HepG2 (cell line): ENCODE data around the gene SEMA4B. TPM values are rescaled to one million over a fixed set of nuclear protein-coding genes. Genes with fewer than 3 reads are reported as not detected.

Experiments
- ATAC-seq: fragments of 200-7000 bp; cut with Tn5 transposase; 3 replicates; pipeline ENCODE4 v1.9.1; 2020; ENCODE audit warnings: mild to moderate bottlenecking, moderate library complexity
- BruUV-seq: library from RNA; stranded (reverse); fragments of 400-500 nt; replicated peaks from 2 replicates; lab custom pipeline; 2021; lab: Mats Ljungman, UMichigan
- CTCF ChIA-PET: fragments of 300-600 bp; formaldehyde crosslinking; extraction: SDS; loops from one replicate; lab custom pipeline; 2021; ENCODE audit warnings: low total read pairs, inconsistent platforms, low intra/inter-chr PET ratio; lab: Yijun Ruan, JAX
- POLR2A ChIA-PET: fragments of 350-600 bp; sonication (Branson Sonifier 250); formaldehyde crosslinking; loops from one replicate; lab custom pipeline; 2020; ENCODE audit warnings: antibody characterized with exemption, inconsistent platforms; lab: Yijun Ruan, JAX
- DNase-seq: peaks from one replicate; pipeline ENCODE4 v3.0.0-alpha.2; 2015; ENCODE audit warnings: low spot score
- FAIRE-seq: peaks from 3 replicates; lab custom pipeline; 2011; peaks lifted over from hg19 to GRCh38; lab: Jason Lieb, UNC
- H2AFZ ChIP-seq: one replicate; pipeline ENCODE4 v1.6.1; 2011; ENCODE audit warnings: low read length, inconsistent platforms
- H3K27ac ChIP-seq: fragments of 300-600 bp; 3 replicates; pipeline ENCODE4 v1.8.0; 2011; ENCODE audit warnings: mixed run types, mild to moderate bottlenecking, mixed read lengths, low read length, inconsistent platforms; ENCODE audit not compliant: insufficient read depth; ENCODE audit errors: extremely low read length
- H3K27me3 ChIP-seq, 2 experiments: fragments of 200-600 bp in 1 of 2; 2 replicates in 1 of 2; 3 replicates in 1 of 2; pipeline versions ENCODE4 v1.6.0 to v1.8.0; 2011; ENCODE audit warnings: low read length in 2 of 2, mild to moderate bottlenecking in 2 of 2, moderate library complexity in 2 of 2, inconsistent platforms in 1 of 2; ENCODE audit not compliant: insufficient read depth in 2 of 2, control insufficient read depth in 1 of 2
- H3K36me3 ChIP-seq, 2 experiments: fragments of 200-600 bp in 1 of 2; replicated peaks in 1 of 2; 2 replicates in 1 of 2; 3 replicates in 1 of 2; pipeline versions ENCODE4 v1.5.1 to v1.8.0; 2011; ENCODE audit warnings: low read length in 2 of 2, inconsistent platforms in 1 of 2; ENCODE audit not compliant: insufficient read depth in 2 of 2, control insufficient read depth in 1 of 2
- H3K4me1 ChIP-seq: 2 replicates; pipeline ENCODE4 v1.5.1; 2012; ENCODE audit warnings: low read length, inconsistent platforms; ENCODE audit not compliant: insufficient read depth
- H3K4me2 ChIP-seq: 2 replicates; pipeline ENCODE4 v1.6.0; 2011; ENCODE audit warnings: low read depth, low read length, inconsistent platforms
- H3K4me3 ChIP-seq, 3 experiments: fragments of 200-600 bp in 1 of 3; sonication (generic), shearing (Covaris generic) in 1 of 3; replicated peaks in 1 of 3; 2 replicates each; pipeline ENCODE4 v1.5.1; 2011 to 2016; ENCODE audit warnings: low read length in 3 of 3, inconsistent platforms in 2 of 3, low read depth in 2 of 3, mild to moderate bottlenecking in 2 of 3, control low read depth in 1 of 3, mixed read lengths in 1 of 3; ENCODE audit not compliant: insufficient read depth in 1 of 3
- H3K79me2 ChIP-seq: one replicate; pipeline ENCODE4 v1.6.1; 2011; ENCODE audit warnings: low read length, inconsistent platforms; ENCODE audit not compliant: insufficient read depth
- H3K9ac ChIP-seq: 2 replicates; pipeline ENCODE4 v1.6.0; 2011; ENCODE audit warnings: mild to moderate bottlenecking, low read depth, low read length, inconsistent platforms; ENCODE audit not compliant: insufficient read depth
- H3K9me3 ChIP-seq: 2 replicates; pipeline ENCODE4 v1.5.1; 2012; ENCODE audit warnings: mild to moderate bottlenecking, low read length
- H4K20me1 ChIP-seq: 2 replicates; pipeline ENCODE4 v1.6.0; 2011; ENCODE audit warnings: inconsistent platforms, mild to moderate bottlenecking, low read length, moderate library complexity; ENCODE audit not compliant: insufficient read depth
- AHR ChIP-seq: IDR thresholded peaks from 2 replicates; pipeline ENCODE4 v1.6.1; 2018; ENCODE audit warnings: missing genetic modification reagents, missing compliant biosample characterization
- CBX2 ChIP-seq, 2 experiments: fragments of 200-600 bp in 1 of 2; sonication (generic); formaldehyde crosslinking in 1 of 2; IDR thresholded peaks; 2 replicates each; pipeline versions ENCODE4 v1.7.0 to v1.8.1; 2018 to 2022; ENCODE audit warnings: low read depth in 2 of 2, low read length in 1 of 2, mild to moderate bottlenecking in 1 of 2, missing genetic modification reagents in 1 of 2
- GABPB1 ChIP-seq: IDR thresholded peaks from 2 replicates; pipeline ENCODE4 v1.6.1; 2016; ENCODE audit warnings: mild to moderate bottlenecking, missing genetic modification reagents, moderate library complexity, missing compliant biosample characterization
- MIER2 ChIP-seq: IDR thresholded peaks from 2 replicates; pipeline ENCODE4 v1.6.1; 2016; ENCODE audit warnings: missing biosample characterization, missing genetic modification reagents
- MXI1 ChIP-seq: IDR thresholded peaks from 3 replicates; pipeline ENCODE4 v1.6.1; 2012; ENCODE audit warnings: low read depth, low read length, inconsistent platforms, borderline replicate concordance
- SATB2 ChIP-seq: sonication (generic); formaldehyde crosslinking; IDR thresholded peaks from 2 replicates; pipeline ENCODE4 v1.5.0; 2020; ENCODE audit warnings: missing genetic modification reagents
- SIX4 ChIP-seq: sonication (generic); formaldehyde crosslinking; IDR thresholded peaks from 2 replicates; pipeline ENCODE4 v1.4.0; 2020; ENCODE audit warnings: missing genetic modification reagents
- SMARCC2 ChIP-seq: fragments of 450-650 bp; IDR thresholded peaks from 2 replicates; pipeline ENCODE4 v1.6.1; 2017; ENCODE audit warnings: antibody characterized with exemption, mild to moderate bottlenecking
- TOE1 ChIP-seq: sonication (generic); formaldehyde crosslinking; IDR thresholded peaks from 2 replicates; pipeline ENCODE4 v1.4.0; 2020; ENCODE audit warnings: mild to moderate bottlenecking, missing genetic modification reagents
- XBP1 ChIP-seq: sonication (generic); formaldehyde crosslinking; IDR thresholded peaks from 2 replicates; pipeline ENCODE4 v1.5.0; 2020; ENCODE audit warnings: missing genetic modification reagents
- ZFX ChIP-seq: sonication (generic); formaldehyde crosslinking; IDR thresholded peaks from 2 replicates; pipeline ENCODE4 v1.4.0; 2020; ENCODE audit warnings: mild to moderate bottlenecking, low read depth, missing genetic modification reagents, moderate library complexity
- ZNF564 ChIP-seq: sonication (generic); formaldehyde crosslinking; IDR thresholded peaks from 2 replicates; pipeline ENCODE4 v1.8.1; 2023; ENCODE audit warnings: mild to moderate bottlenecking, missing genetic modification reagents
- ZNF572 ChIP-seq: sonication (generic); formaldehyde crosslinking; IDR thresholded peaks from 2 replicates; pipeline ENCODE4 v1.5.1; 2020; ENCODE audit warnings: mild to moderate bottlenecking, missing genetic modification reagents
- ZNF616 ChIP-seq: sonication (generic); formaldehyde crosslinking; IDR thresholded peaks from 2 replicates; pipeline ENCODE4 v1.5.0; 2020; ENCODE audit warnings: low read depth, mild to moderate bottlenecking, missing genetic modification reagents
- ZNF703 ChIP-seq: sonication (generic); formaldehyde crosslinking; IDR thresholded peaks from 2 replicates; pipeline ENCODE4 v1.5.1; 2020; ENCODE audit warnings: missing genetic modification reagents, mild to moderate bottlenecking, moderate library complexity, borderline replicate concordance
- WGBS: methylation state at CpG from one replicate; pipeline ENCODE4 v1.1.6; 2017; ENCODE audit warnings: low lambda C conversion rate; 5-methylcytosine and 5-hydroxymethylcytosine counted together
- in situ Hi-C: cut with HindIII; loops from 2 replicates; pipeline ENCODE4 v1.10.0; 2017; ENCODE audit warnings: low pct_unique_long_range_greater_than_20kb; ENCODE audit not compliant: extremely low pct_ligation_motif_present
- intact Hi-C: fragments of 100-400 bp; cut with micrococcal nuclease; formaldehyde crosslinking; loops from one replicate; pipeline ENCODE4 v1.10.0; 2022; ENCODE audit not compliant: unreplicated experiment
- polyA plus RNA-seq, 8 experiments: library from polyadenylated mRNA; depleted of rRNA in 3 of 8; stranded (reverse) in 7 of 8; unstranded in 1 of 8; fragments of >200 nt; fragmentation: Illumina TruSeq in 4 of 8; extraction: Trizol in 4 of 8; gene quantifications; 2 replicates each; pipeline versions ENCODE4 v1.2.1 to v1.2.3, GENCODE V29; 2011 to 2016; ENCODE audit warnings: low read depth in 4 of 8, missing spikeins in 1 of 8, mixed read lengths in 1 of 8; ENCODE audit not compliant: insufficient read depth in 1 of 8
- total RNA-seq, 5 experiments: library from RNA; depleted of rRNA; stranded (reverse); fragments of >200 nt; fragmentation: Illumina TruSeq; extraction: Trizol; gene quantifications; 2 replicates each; pipeline ENCODE4 v1.2.3, GENCODE V29; 2016; ENCODE audit warnings: low read depth in 1 of 5
- TF ChIP-seq, protein P1 (sequence below): sonication (generic); formaldehyde crosslinking; IDR thresholded peaks from 2 replicates; pipeline ENCODE4 v1.4.0; 2020; ENCODE audit warnings: missing genetic modification reagents
- TF ChIP-seq, protein P2 (sequence below): sonication (generic); formaldehyde crosslinking; IDR thresholded peaks from 2 replicates; pipeline ENCODE4 v1.4.0; 2020; ENCODE audit warnings: mild to moderate bottlenecking, low read depth, missing genetic modification reagents
- TF ChIP-seq, protein P3 (sequence below): sonication (generic); formaldehyde crosslinking; IDR thresholded peaks from 2 replicates; pipeline ENCODE4 v1.8.0; 2022; ENCODE audit warnings: missing genetic modification reagents, mild to moderate bottlenecking, moderate library complexity, borderline replicate concordance
- TF ChIP-seq, protein P4 (sequence below): sonication (generic); formaldehyde crosslinking; IDR thresholded peaks from 2 replicates; pipeline ENCODE4 v1.5.0; 2020; ENCODE audit warnings: missing genetic modification reagents

SEMA4B gene
- total and polyA plus RNA-seq, 2 of the 13 experiments (the other 11 are each of a cell fraction or from before 2014, with no cell fraction given): 2.1 to 17.0 TPM

DNA sequence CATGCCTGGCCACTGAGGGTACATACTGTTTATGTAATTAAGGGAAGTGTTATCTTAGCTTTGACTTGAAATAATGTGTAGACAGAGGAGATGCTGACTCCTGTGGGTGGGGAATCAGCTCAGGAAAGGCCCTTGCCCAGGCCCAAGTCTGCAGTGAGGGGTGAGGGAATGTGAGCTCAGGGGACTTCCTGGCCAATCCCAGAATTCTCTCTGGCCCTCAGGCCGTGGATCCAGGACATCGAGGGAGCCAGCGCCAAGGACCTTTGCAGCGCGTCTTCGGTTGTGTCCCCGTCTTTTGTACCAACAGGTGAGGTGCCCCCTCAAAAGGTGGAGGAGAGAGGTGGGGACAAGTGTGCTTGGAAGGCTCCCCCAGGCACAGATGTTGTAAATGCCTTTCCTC, 26.2 kb downstream of the SEMA4B start:
- no peak for ATAC-seq
- POLR2A ChIA-PET: no interaction called here

More for the DNA sequence above, 26.2 kb downstream of the SEMA4B start:
- 100% methylated on average over 3 of the region's 7 CpGs for WGBS
- TF ChIP-seq SMARCC2: no peak
- TF ChIP-seq, protein P1, sequence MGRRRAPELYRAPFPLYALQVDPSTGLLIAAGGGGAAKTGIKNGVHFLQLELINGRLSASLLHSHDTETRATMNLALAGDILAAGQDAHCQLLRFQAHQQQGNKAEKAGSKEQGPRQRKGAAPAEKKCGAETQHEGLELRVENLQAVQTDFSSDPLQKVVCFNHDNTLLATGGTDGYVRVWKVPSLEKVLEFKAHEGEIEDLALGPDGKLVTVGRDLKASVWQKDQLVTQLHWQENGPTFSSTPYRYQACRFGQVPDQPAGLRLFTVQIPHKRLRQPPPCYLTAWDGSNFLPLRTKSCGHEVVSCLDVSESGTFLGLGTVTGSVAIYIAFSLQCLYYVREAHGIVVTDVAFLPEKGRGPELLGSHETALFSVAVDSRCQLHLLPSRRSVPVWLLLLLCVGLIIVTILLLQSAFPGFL (CRISPR knock-in tag): no peak
- TF ChIP-seq GABPB1 (CRISPR knock-in tag): no peak
- no peak for TF ChIP-seq AHR (CRISPR knock-in tag)
- TF ChIP-seq, protein P2, sequence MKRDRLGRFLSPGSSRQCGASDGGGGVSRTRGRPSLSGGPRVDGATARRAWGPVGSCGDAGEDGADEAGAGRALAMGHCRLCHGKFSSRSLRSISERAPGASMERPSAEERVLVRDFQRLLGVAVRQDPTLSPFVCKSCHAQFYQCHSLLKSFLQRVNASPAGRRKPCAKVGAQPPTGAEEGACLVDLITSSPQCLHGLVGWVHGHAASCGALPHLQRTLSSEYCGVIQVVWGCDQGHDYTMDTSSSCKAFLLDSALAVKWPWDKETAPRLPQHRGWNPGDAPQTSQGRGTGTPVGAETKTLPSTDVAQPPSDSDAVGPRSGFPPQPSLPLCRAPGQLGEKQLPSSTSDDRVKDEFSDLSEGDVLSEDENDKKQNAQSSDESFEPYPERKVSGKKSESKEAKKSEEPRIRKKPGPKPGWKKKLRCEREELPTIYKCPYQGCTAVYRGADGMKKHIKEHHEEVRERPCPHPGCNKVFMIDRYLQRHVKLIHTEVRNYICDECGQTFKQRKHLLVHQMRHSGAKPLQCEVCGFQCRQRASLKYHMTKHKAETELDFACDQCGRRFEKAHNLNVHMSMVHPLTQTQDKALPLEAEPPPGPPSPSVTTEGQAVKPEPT (CRISPR knock-in tag): no peak
- TF ChIP-seq, protein P3, sequence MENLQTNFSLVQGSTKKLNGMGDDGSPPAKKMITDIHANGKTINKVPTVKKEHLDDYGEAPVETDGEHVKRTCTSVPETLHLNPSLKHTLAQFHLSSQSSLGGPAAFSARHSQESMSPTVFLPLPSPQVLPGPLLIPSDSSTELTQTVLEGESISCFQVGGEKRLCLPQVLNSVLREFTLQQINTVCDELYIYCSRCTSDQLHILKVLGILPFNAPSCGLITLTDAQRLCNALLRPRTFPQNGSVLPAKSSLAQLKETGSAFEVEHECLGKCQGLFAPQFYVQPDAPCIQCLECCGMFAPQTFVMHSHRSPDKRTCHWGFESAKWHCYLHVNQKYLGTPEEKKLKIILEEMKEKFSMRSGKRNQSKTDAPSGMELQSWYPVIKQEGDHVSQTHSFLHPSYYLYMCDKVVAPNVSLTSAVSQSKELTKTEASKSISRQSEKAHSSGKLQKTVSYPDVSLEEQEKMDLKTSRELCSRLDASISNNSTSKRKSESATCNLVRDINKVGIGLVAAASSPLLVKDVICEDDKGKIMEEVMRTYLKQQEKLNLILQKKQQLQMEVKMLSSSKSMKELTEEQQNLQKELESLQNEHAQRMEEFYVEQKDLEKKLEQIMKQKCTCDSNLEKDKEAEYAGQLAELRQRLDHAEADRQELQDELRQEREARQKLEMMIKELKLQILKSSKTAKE (CRISPR knock-in tag): no peak
- no peak for TF ChIP-seq ZNF703 (CRISPR knock-in tag)
- TF ChIP-seq MXI1: no peak
- no peak for TF ChIP-seq ZNF572
- no peak for TF ChIP-seq MIER2
- no peak for TF ChIP-seq ZNF616
- no peak for TF ChIP-seq TOE1 (CRISPR knock-in tag)
- TF ChIP-seq SATB2 (CRISPR knock-in tag): no peak
- no peak for TF ChIP-seq XBP1 (CRISPR knock-in tag)
- no peak for TF ChIP-seq ZNF564 (CRISPR knock-in tag)
- TF ChIP-seq, protein P4, sequence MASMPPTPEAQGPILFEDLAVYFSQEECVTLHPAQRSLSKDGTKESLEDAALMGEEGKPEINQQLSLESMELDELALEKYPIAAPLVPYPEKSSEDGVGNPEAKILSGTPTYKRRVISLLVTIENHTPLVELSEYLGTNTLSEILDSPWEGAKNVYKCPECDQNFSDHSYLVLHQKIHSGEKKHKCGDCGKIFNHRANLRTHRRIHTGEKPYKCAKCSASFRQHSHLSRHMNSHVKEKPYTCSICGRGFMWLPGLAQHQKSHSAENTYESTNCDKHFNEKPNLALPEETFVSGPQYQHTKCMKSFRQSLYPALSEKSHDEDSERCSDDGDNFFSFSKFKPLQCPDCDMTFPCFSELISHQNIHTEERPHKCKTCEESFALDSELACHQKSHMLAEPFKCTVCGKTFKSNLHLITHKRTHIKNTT (CRISPR knock-in tag): no peak
- TF ChIP-seq ZFX (CRISPR knock-in tag): no peak
- TF ChIP-seq CBX2 (IDR thresholded peaks at IDR 0.05; ENCODE audit: low read depth, low read length): no peak
- TF ChIP-seq CBX2 (CRISPR knock-in tag; IDR thresholded peaks at IDR 0.05; ENCODE audit: low read depth): no peak
- TF ChIP-seq SIX4 (CRISPR knock-in tag): no peak
- Histone ChIP-seq H2AFZ (no peak overlapping the region), H3K9ac (no peak overlapping the region), H3K27me3 (no peaks in the 10 kb centered on the region), H3K27ac (no peak overlapping the region), H3K9me3 (no peaks in the 10 kb centered on the region), H4K20me1 (no peaks in the 10 kb centered on the region), H3K36me3 (peaks cover 21 to 69% of the 10 kb centered on the region in 2 experiments), H3K4me2 (no peak overlapping the region), H3K79me2 (peaks cover 4% of the 10 kb centered on the region), H3K4me3 (no peak overlapping the region), H3K4me1 (peaks cover 12% of the 10 kb centered on the region)
- CTCF ChIA-PET: no interaction called here
- FAIRE-seq (no peak), DNase-seq (no peak)
- intact Hi-C loops (no loop called here), in situ Hi-C loops (no loop called here)
- no TSS peak for BruUV-seq
